DMS53 treated with DMSO at 0.1 percent for 48 hours (cell line): ENCODE data around the gene ING4.

Experiments used
- DNase-seq: peaks from one replicate; lab custom pipeline; 2025; ENCODE audit not compliant: unreplicated experiment; lab: John Stamatoyannopoulos, UW

The ING4 gene

GRCh38 chr12:6688543-6688998 lies 25.7 kb upstream of the ING4 start:
- no peak for DNase-seq

- DNase-seq = no peak
These were observed 22.9 kb upstream of the ING4 start for GRCh38 chr12:6685814-6686213.

GRCh38 chr12:6684609-6685008 lies 21.7 kb upstream of the ING4 start:
- peak; percentile 44 for DNase-seq

- DNase-seq = no peak
These were observed 14.0 kb upstream of the ING4 start for GRCh38 chr12:6676962-6677361.

- DNase-seq = no peak
These were observed 9.2 kb upstream of the ING4 start for GRCh38 chr12:6672143-6672542.

GRCh38 chr12:6667559-6668210 lies 4.8 kb upstream of the ING4 start:
- DNase-seq = peak; percentile 35

GRCh38 chr12:6666211-6666610 lies 3.3 kb upstream of the ING4 start:
- DNase-seq = no peak

- DNase-seq = no peak
These were observed 2.0 kb upstream of the ING4 start for GRCh38 chr12:6664902-6665301.

- DNase-seq = no peak
These were observed 365 bp downstream of the ING4 start for GRCh38 chr12:6662602-6662905.

- no peak for DNase-seq
These were observed 8.9 kb downstream of the ING4 start for GRCh38 chr12:6653987-6654386.

- no peak for DNase-seq
These were observed 9.6 kb downstream of the ING4 start for GRCh38 chr12:6653342-6653741.

- no peak for DNase-seq
These were observed 10.5 kb downstream of the ING4 start for GRCh38 chr12:6652391-6652790.

GRCh38 chr12:6650832-6651231 lies 12.1 kb downstream of the ING4 start:
- no peak for DNase-seq

GRCh38 chr12:6647083-6647604 lies 15.8 kb downstream of the ING4 start, which contains the start of gene ACRBP:
ACRBP (minus strand) TSS chr12:6647432; CDS start chr12:6647366, 66 bp downstream.
- DNase-seq = peak; percentile 39

- no peak for DNase-seq
These were observed 16.4 kb downstream of the ING4 start for GRCh38 chr12:6646276-6647082.

GRCh38 chr12:6644903-6645302 lies 18.0 kb downstream of the ING4 start:
- no peak for DNase-seq

GRCh38 chr12:6644257-6644596 lies 18.7 kb downstream of the ING4 start:
- DNase-seq = no peak

GRCh38 chr12:6643569-6644256 lies 19.2 kb downstream of the ING4 start:
- DNase-seq = no peak

- no peak for DNase-seq
These were observed 21.8 kb downstream of the ING4 start for GRCh38 chr12:6641131-6641530.

- no peak for DNase-seq
These were observed 22.4 kb downstream of the ING4 start for GRCh38 chr12:6640497-6640896.

- DNase-seq = no peak
These were observed 23.6 kb downstream of the ING4 start for GRCh38 chr12:6639151-6639801.
